UCSD-AML1 (cell line): ENCODE data around the gene DUOXA2.
A peak's percentile ranks its signal among the peaks of the same experiment; 100 is the strongest.

Experiments used
- DNase-seq: peaks from one replicate; lab custom pipeline; 2025; ENCODE audit not compliant: unreplicated experiment; lab: John Stamatoyannopoulos, UW

Gene DUOXA2

GRCh38 chr15:45116482-45117307, 2.6 kb downstream of the DUOXA2 start:
- no peak for DNase-seq

GRCh38 chr15:45117308-45118130, 3.4 kb downstream of the DUOXA2 start:
- no peak for DNase-seq

- peak; percentile 81 for DNase-seq
These were observed 4.0 kb downstream of the DUOXA2 start for GRCh38 chr15:45118131-45118588.

GRCh38 chr15:45118996-45119395, 4.9 kb downstream of the DUOXA2 start:
- no peak for DNase-seq

GRCh38 chr15:45120081-45120972, 6.2 kb downstream of the DUOXA2 start:
- no peak for DNase-seq

- DNase-seq: no peak
These were observed 6.9 kb downstream of the DUOXA2 start for GRCh38 chr15:45121020-45121419.

GRCh38 chr15:45121706-45122417, 7.7 kb downstream of the DUOXA2 start:
- DNase-seq: peak; percentile 14

- no peak for DNase-seq
These were observed 8.6 kb downstream of the DUOXA2 start for GRCh38 chr15:45122719-45123118.

- DNase-seq: no peak
These were observed 9.3 kb downstream of the DUOXA2 start for GRCh38 chr15:45123397-45123796.

GRCh38 chr15:45126535-45127158, 12.5 kb downstream of the DUOXA2 start:
- no peak for DNase-seq

- DNase-seq: no peak
These were observed 15.0 kb downstream of the DUOXA2 start for GRCh38 chr15:45128971-45129639.

GRCh38 chr15:45129651-45130129, 15.6 kb downstream of the DUOXA2 start, which contains the start of the genes DUOX1 and DUOXA1:
Gene DUOX1 (plus strand): TSS chr15:45129994. CDS start chr15:45131967, 1,973 bp downstream.
Gene DUOXA1 (minus strand): TSS chr15:45129879. CDS start chr15:45123014, 6,865 bp downstream.
- DNase-seq: no peak

- no peak for DNase-seq
These were observed 16.3 kb downstream of the DUOXA2 start for GRCh38 chr15:45130291-45131000.

GRCh38 chr15:45131510-45131909, 17.4 kb downstream of the DUOXA2 start:
- no peak for DNase-seq

GRCh38 chr15:45132844-45133560, 18.9 kb downstream of the DUOXA2 start:
- no peak for DNase-seq

GRCh38 chr15:45133561-45133920, 19.4 kb downstream of the DUOXA2 start:
- DNase-seq: no peak

GRCh38 chr15:45134046-45134445, 19.9 kb downstream of the DUOXA2 start:
- DNase-seq: no peak
